ENCODE data around the gene NARF. TPM values are rescaled to one million over a fixed set of nuclear protein-coding genes. Genes with fewer than 3 reads are reported as not detected.

NARF gene
- total and polyA plus RNA-seq, 2 experiments from 2014 or later, result 66.1 to 67.1 TPM

GRCh38 chr17:82444941-82445521, 13.5 kb upstream of the NARF start:
- no peak overlapping the region for H3K27ac ChIP-seq (ENCODE audit: low read depth)
- H4K20me1 ChIP-seq (replicated peaks; ENCODE audit: insufficient read depth), result no peaks in the 10 kb centered on the region; the same call in 1 of the 2 replicates
- no peak overlapping the region for H3K4me3 ChIP-seq
- no peak for TF ChIP-seq ZNF331 (CRISPR knock-in tag; IDR thresholded peaks at IDR 0.05; ENCODE audit: low read depth)
- no peak for TF ChIP-seq CREB1 (CRISPR knock-in tag; IDR thresholded peaks at IDR 0.05; ENCODE audit: low read depth)
- no peak for TF ChIP-seq NANOG (IDR thresholded peaks at IDR 0.05; ENCODE audit: borderline replicate concordance)
- TF ChIP-seq ZNF114 (CRISPR knock-in tag; IDR thresholded peaks at IDR 0.05), result no peak
- TF ChIP-seq EZH2phosphoT487 (IDR thresholded peaks at IDR 0.05; ENCODE audit: unreplicated experiment), result no peak
- TF ChIP-seq POLR2AphosphoS5 (IDR thresholded peaks at IDR 0.05; ENCODE audit: low read depth), result no peak
- TF ChIP-seq CTCF (conservative IDR thresholded peaks at IDR 0.05; ENCODE audit: low read depth in 2 of 2), result no peak
- no peak for TF ChIP-seq STAT1 (IDR thresholded peaks at IDR 0.05; ENCODE audit: unreplicated experiment)
- TF ChIP-seq ZNF462 (CRISPR knock-in tag; IDR thresholded peaks at IDR 0.05), result no peak
- no peak for TF ChIP-seq REST (IDR thresholded peaks at IDR 0.05; ENCODE audit: unreplicated experiment)
- no peak for TF ChIP-seq JUNB (IDR thresholded peaks at IDR 0.05; ENCODE audit: unreplicated experiment)
- TF ChIP-seq EZH2 (IDR thresholded peaks at IDR 0.05; ENCODE audit: low read depth, unreplicated experiment), result no peak
- TF ChIP-seq ETS1 (IDR thresholded peaks at IDR 0.05), result no peak
- no peaks in the 10 kb centered on the region for H3K27me3 ChIP-seq (ENCODE audit: insufficient read depth)
- H3K36me3 Mint-ChIP-seq (ENCODE audit: low read depth), result peaks cover 17% of the 10 kb centered on the region
- DNase-seq (ENCODE audit: low spot score), result no peak
- H3K4me3 Mint-ChIP-seq, result no peak overlapping the region
- H3K79me2 ChIP-seq (replicated peaks; ENCODE audit: insufficient read depth), result 0 out of 2 replicates have a peak, but pooled peaks cover 3% of the 10 kb centered on the region
- no peak overlapping the region for H3K4me2 ChIP-seq
- H3K27ac Mint-ChIP-seq, result no peak overlapping the region
- no peaks in the 10 kb centered on the region for H3K9me3 Mint-ChIP-seq
- no peak overlapping the region for H2AFZ ChIP-seq
- peaks cover 3% of the 10 kb centered on the region; the same call in 1 of the 2 replicates for H3F3A ChIP-seq (replicated peaks; ENCODE audit: low read depth)
- peaks cover 25% of the 10 kb centered on the region for H3K4me1 Mint-ChIP-seq
- no peaks in the 10 kb centered on the region for H3K9me2 ChIP-seq (ENCODE audit: insufficient read depth)
- no peaks in the 10 kb centered on the region for H3K36me3 ChIP-seq (ENCODE audit: insufficient read depth)
- ATAC-seq, result no peak
- H3K4me1 ChIP-seq (ENCODE audit: insufficient read depth), result peaks cover 18% of the 10 kb centered on the region
- peaks cover 17% of the 10 kb centered on the region for H3K27me3 Mint-ChIP-seq (ENCODE audit: insufficient read depth, low read depth, poor library complexity)
